PFSK-1 (cell line): ENCODE results near the gene FOXC1.

Experiments used
- FOXP2 ChIP-seq: optimal IDR thresholded peaks from 2 replicates; pipeline ENCODE3; 2011; ENCODE audit warnings: borderline replicate concordance, control low read depth, inconsistent platforms; ENCODE audit not compliant: insufficient read depth; ENCODE audit errors: extremely low read length, extremely low read depth
- POLR2AphosphoS5 ChIP-seq: IDR thresholded peaks from 2 replicates; pipeline ENCODE4 v1.6.1; 2012; ENCODE audit warnings: low read depth, mild to moderate bottlenecking, control low read depth, low read length, moderate library complexity
- SIN3A ChIP-seq: IDR thresholded peaks from 2 replicates; pipeline ENCODE4 v1.6.1; 2012; ENCODE audit warnings: mild to moderate bottlenecking, low read length, moderate library complexity, borderline replicate concordance; ENCODE audit not compliant: insufficient read depth
- TAF1 ChIP-seq: IDR thresholded peaks from 2 replicates; pipeline ENCODE4 v1.6.1; 2012; ENCODE audit warnings: low read length, control low read depth, borderline replicate concordance; ENCODE audit not compliant: insufficient read depth
- TF ChIP-seq, protein P1 (sequence below), 2 experiments: IDR thresholded peaks; 2 replicates each; pipeline versions ENCODE4 v1.6.1 to v1.8.0; 2011 to 2012; ENCODE audit warnings: low read depth in 2 of 2, low read length in 2 of 2, control low read depth in 1 of 2, inconsistent platforms in 1 of 2, mild to moderate bottlenecking in 1 of 2, moderate library complexity in 1 of 2; ENCODE audit not compliant: insufficient read depth in 1 of 2

Gene FOXC1

DNA sequence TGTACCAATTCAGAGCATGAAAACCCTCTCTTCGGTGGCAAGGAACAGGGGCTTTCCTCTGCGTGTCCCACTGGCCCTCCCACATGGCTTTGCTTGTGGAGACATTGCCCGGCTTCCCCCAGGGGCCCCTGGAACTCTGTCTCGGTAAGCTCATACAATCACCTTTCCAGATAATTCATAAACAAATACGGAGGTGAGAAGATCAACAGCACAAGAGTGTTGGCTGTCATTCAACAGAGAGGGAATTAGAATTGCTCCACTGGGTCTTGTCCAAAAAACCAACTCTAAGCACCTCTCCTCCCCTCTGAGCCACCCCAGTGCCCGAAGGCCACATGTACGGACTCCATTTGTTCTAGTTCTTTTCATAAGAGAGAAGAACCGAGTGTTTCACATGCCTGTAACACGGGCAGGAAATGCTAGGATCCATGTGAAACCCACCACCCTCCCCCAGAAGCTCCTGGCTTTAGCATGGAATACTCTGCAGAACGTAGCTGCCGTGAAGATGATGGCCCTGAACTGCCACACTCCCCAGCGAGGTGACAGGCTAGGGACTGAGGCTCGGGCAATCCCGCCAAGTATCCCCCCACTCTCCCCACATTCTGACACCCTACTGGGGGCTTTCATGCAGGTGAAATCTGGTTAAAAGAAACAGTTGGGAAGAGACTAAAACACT lies 24.6 kb upstream of the FOXC1 start:
- TF ChIP-seq SIN3A, result no peak
- no peak for TF ChIP-seq POLR2AphosphoS5
- no peak for TF ChIP-seq TAF1
- TF ChIP-seq, protein P1, sequence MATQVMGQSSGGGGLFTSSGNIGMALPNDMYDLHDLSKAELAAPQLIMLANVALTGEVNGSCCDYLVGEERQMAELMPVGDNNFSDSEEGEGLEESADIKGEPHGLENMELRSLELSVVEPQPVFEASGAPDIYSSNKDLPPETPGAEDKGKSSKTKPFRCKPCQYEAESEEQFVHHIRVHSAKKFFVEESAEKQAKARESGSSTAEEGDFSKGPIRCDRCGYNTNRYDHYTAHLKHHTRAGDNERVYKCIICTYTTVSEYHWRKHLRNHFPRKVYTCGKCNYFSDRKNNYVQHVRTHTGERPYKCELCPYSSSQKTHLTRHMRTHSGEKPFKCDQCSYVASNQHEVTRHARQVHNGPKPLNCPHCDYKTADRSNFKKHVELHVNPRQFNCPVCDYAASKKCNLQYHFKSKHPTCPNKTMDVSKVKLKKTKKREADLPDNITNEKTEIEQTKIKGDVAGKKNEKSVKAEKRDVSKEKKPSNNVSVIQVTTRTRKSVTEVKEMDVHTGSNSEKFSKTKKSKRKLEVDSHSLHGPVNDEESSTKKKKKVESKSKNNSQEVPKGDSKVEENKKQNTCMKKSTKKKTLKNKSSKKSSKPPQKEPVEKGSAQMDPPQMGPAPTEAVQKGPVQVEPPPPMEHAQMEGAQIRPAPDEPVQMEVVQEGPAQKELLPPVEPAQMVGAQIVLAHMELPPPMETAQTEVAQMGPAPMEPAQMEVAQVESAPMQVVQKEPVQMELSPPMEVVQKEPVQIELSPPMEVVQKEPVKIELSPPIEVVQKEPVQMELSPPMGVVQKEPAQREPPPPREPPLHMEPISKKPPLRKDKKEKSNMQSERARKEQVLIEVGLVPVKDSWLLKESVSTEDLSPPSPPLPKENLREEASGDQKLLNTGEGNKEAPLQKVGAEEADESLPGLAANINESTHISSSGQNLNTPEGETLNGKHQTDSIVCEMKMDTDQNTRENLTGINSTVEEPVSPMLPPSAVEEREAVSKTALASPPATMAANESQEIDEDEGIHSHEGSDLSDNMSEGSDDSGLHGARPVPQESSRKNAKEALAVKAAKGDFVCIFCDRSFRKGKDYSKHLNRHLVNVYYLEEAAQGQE (IDR thresholded peaks at IDR 0.05; ENCODE audit: insufficient read depth in 1 of 2, low read depth in 2 of 2, low read length in 2 of 2), result no peak
- TF ChIP-seq FOXP2, result no peak

DNA sequence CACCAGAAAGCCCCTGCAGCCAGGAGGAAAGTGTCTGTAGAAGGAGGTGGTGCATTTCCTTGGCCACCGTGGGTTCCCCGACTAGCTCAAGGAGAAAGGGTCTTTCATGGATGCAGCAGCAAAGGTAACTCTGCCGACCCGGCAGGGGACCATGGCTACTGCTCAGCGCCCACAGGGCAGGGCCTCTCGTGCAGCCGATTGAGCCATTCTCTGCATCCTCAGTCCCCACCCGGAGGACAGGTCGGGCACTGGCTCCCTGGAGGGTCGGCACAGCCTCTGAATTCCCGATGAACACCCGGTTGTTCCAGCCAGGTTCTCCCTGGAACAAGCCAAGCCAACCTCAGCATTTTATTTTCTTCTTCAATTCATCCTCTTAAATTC lies 24.1 kb upstream of the FOXC1 start:
- TF ChIP-seq SIN3A, result no peak
- no peak for TF ChIP-seq TAF1
- no peak for TF ChIP-seq POLR2AphosphoS5
- TF ChIP-seq, protein P1 (IDR thresholded peaks at IDR 0.05; ENCODE audit: insufficient read depth in 1 of 2, low read depth in 2 of 2, low read length in 2 of 2), result no peak
- TF ChIP-seq FOXP2, result no peak

DNA sequence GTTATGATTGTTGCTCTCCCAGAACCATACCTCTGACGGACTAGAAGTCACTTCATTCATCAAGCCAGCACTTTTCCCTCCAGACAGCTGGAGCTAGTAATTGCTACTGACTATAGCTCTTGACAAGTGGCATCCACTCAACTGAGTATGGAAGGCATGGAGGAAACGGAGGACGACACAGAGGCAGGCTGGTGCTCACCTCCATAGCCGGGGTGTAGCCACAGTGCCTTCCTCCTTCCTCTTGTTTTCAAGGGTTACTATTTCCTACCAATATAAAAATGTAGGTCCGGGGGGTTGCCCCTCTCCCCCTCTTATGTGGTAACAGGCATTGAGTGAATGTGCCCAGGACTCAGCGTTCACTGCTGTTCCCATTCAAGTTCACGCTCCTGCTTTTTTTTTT lies 23.5 kb upstream of the FOXC1 start:
- TF ChIP-seq SIN3A (no peak), TAF1 (no peak), FOXP2 (no peak), POLR2AphosphoS5 (no peak)
- TF ChIP-seq, protein P1 (IDR thresholded peaks at IDR 0.05; ENCODE audit: insufficient read depth in 1 of 2, low read depth in 2 of 2, low read length in 2 of 2), result no peak

DNA sequence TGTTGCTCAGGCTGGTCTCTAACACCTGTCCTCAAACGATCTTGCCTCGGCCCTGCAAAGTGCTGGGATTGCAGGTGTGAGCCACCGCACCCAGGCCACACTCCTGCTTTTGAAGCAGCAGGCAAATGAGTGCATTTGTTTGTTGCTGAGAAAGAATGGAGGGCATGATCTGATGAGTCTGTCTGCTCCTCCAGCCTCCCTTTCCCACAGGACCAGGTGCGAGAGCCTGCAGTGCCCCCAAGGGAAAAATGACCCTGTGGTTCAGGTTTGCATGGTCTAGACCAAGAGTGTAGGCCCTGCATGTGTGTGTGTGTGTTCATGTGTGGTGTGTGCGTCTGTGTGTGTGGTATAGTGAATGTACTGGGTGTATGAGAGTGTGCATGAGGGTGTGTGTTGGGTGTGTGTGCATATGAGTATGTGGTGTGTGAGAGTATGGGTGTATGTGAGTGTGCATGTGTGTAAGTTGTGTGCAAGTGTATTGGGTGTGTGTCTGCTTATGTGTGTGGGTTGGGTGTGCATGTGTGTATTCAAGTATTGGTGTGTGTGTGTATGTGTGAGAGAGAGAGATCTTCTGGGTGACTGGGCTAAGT lies 22.8 kb upstream of the FOXC1 start:
- TF ChIP-seq TAF1 (no peak), FOXP2 (no peak), SIN3A (no peak), POLR2AphosphoS5 (no peak)
- TF ChIP-seq, protein P1 (IDR thresholded peaks at IDR 0.05; ENCODE audit: insufficient read depth in 1 of 2, low read depth in 2 of 2, low read length in 2 of 2), result no peak

DNA sequence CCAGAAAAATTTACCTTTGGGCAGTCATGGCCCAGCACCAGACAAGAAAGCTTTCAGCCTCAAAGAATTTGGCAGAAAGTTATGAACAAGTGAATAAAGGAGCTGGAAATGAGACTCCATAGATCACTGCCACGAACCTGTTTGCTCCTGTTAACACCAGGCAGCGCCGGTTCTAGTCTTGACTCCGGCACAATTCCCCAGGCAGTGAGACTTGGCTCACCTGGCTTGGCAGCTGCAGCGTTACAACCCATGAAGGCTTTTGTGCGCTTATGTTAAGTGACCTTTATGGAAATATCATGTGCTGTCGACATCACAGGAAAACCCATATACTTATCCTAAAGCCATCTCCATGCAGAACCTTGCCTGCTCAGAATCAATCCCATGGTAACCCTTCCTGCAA lies 22.2 kb upstream of the FOXC1 start:
- TF ChIP-seq SIN3A, result no peak
- TF ChIP-seq POLR2AphosphoS5, result no peak
- TF ChIP-seq FOXP2, result no peak
- TF ChIP-seq, protein P1 (IDR thresholded peaks at IDR 0.05; ENCODE audit: insufficient read depth in 1 of 2, low read depth in 2 of 2, low read length in 2 of 2), result no peak
- no peak for TF ChIP-seq TAF1
